HL-60 (cell line): ENCODE measurements around the gene NXPH1.

Experiments
- DNase-seq, 2 experiments: peaks; one replicate each; pipeline ENCODE4 v3.0.0-alpha.2; 2010 to 2020; ENCODE audit warnings: low read depth in 1 of 2, low spot score in 1 of 2
- H3K27ac ChIP-seq: fragments of 250-450 bp; sonication (Bioruptor Pico); replicated peaks from 2 replicates; pipeline ENCODE4 v1.5.1; 2020; ENCODE audit warnings: mild to moderate bottlenecking, moderate library complexity
- H3K27me3 ChIP-seq: fragments of 250-450 bp; sonication (Bioruptor Pico); 2 replicates; pipeline ENCODE4 v1.5.1; 2021; ENCODE audit warnings: mild to moderate bottlenecking, moderate library complexity; ENCODE audit not compliant: insufficient read depth, poor library complexity, severe bottlenecking
- H3K4me3 ChIP-seq: replicated peaks from 2 replicates; pipeline ENCODE4 v1.5.1; 2011; ENCODE audit warnings: mild to moderate bottlenecking, control low read depth, low read length; ENCODE audit not compliant: insufficient read depth
- GABPA ChIP-seq: IDR thresholded peaks from 2 replicates; pipeline ENCODE4 v1.6.1; 2012; ENCODE audit warnings: low read depth
- POLR2AphosphoS5 ChIP-seq: IDR thresholded peaks from 2 replicates; pipeline ENCODE4 v1.6.1; 2012; ENCODE audit warnings: low read depth
- SPI1 ChIP-seq: IDR thresholded peaks from 2 replicates; pipeline ENCODE4 v1.6.1; 2012; ENCODE audit warnings: low read depth, mild to moderate bottlenecking, borderline replicate concordance
- TF ChIP-seq, protein P1 (sequence below): IDR thresholded peaks from 2 replicates; pipeline ENCODE4 v1.6.1; 2012; ENCODE audit warnings: low read depth; ENCODE audit not compliant: insufficient replicate concordance
- TF ChIP-seq, protein P2 (sequence below): IDR thresholded peaks from one replicate; pipeline ENCODE4 v1.5.1; 2011; ENCODE audit warnings: low read length, control low read depth, inconsistent platforms; ENCODE audit not compliant: insufficient read depth

The NXPH1 gene

DNA sequence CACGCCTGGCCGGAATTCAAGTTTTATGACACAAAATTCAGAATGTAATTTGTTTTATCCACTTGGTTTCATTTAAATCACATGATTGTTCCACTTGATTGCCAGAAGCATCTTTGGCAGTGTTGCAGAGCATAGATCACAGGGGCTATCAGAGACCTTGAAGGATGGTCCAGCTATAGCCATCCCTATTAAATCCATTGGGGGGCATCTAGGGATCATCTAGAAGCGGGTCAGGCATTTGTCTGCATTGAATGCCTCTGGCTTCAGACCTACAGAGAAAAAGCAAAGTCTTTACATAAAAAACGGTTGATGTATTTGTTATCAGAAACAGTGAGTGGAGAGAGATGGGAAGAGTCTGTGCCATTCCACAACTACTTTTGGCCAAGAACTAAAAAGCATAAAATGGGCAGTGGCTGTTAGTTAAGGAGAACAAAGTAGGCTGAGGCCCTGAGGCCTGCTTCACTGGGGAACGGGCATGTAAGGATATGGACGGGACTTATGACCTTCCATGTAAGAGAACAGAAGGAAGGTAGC lies 146.3 kb downstream of the NXPH1 start:
- TF ChIP-seq POLR2AphosphoS5 = no peak
- DNase-seq = no peak
- no peak overlapping the region for H3K4me3 ChIP-seq
- no peak overlapping the region for H3K27ac ChIP-seq
- no peaks in the 10 kb centered on the region for H3K27me3 ChIP-seq

DNA sequence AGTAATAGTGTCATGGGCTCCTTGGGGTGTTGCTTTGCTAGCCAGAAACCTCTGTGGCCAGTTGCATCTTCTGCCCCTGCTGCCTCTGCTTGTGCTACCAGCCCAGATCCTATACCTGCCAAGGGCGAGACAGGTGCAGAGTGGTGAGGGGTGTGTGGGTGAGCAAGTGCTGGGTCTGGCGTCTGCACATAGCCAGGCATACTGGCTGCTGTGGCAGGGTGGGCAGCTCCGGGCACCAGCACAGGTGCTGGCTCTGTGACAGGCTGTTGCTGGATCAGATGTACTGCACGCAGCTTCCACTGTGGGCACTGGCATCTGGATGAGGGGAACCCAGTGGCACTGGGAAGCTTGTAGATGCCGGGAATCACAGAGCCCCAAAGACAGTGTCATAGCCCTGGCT lies 148.4 kb downstream of the NXPH1 start:
- no peak for DNase-seq
- TF ChIP-seq SPI1 = no peak
- TF ChIP-seq, protein P1, sequence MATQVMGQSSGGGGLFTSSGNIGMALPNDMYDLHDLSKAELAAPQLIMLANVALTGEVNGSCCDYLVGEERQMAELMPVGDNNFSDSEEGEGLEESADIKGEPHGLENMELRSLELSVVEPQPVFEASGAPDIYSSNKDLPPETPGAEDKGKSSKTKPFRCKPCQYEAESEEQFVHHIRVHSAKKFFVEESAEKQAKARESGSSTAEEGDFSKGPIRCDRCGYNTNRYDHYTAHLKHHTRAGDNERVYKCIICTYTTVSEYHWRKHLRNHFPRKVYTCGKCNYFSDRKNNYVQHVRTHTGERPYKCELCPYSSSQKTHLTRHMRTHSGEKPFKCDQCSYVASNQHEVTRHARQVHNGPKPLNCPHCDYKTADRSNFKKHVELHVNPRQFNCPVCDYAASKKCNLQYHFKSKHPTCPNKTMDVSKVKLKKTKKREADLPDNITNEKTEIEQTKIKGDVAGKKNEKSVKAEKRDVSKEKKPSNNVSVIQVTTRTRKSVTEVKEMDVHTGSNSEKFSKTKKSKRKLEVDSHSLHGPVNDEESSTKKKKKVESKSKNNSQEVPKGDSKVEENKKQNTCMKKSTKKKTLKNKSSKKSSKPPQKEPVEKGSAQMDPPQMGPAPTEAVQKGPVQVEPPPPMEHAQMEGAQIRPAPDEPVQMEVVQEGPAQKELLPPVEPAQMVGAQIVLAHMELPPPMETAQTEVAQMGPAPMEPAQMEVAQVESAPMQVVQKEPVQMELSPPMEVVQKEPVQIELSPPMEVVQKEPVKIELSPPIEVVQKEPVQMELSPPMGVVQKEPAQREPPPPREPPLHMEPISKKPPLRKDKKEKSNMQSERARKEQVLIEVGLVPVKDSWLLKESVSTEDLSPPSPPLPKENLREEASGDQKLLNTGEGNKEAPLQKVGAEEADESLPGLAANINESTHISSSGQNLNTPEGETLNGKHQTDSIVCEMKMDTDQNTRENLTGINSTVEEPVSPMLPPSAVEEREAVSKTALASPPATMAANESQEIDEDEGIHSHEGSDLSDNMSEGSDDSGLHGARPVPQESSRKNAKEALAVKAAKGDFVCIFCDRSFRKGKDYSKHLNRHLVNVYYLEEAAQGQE = no peak
- TF ChIP-seq, protein P2, sequence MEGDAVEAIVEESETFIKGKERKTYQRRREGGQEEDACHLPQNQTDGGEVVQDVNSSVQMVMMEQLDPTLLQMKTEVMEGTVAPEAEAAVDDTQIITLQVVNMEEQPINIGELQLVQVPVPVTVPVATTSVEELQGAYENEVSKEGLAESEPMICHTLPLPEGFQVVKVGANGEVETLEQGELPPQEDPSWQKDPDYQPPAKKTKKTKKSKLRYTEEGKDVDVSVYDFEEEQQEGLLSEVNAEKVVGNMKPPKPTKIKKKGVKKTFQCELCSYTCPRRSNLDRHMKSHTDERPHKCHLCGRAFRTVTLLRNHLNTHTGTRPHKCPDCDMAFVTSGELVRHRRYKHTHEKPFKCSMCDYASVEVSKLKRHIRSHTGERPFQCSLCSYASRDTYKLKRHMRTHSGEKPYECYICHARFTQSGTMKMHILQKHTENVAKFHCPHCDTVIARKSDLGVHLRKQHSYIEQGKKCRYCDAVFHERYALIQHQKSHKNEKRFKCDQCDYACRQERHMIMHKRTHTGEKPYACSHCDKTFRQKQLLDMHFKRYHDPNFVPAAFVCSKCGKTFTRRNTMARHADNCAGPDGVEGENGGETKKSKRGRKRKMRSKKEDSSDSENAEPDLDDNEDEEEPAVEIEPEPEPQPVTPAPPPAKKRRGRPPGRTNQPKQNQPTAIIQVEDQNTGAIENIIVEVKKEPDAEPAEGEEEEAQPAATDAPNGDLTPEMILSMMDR = no peak
- TF ChIP-seq GABPA = no peak
- no peak for TF ChIP-seq POLR2AphosphoS5
- Histone ChIP-seq H3K27me3 (no peaks in the 10 kb centered on the region), H3K27ac (no peak overlapping the region), H3K4me3 (no peak overlapping the region)

DNA sequence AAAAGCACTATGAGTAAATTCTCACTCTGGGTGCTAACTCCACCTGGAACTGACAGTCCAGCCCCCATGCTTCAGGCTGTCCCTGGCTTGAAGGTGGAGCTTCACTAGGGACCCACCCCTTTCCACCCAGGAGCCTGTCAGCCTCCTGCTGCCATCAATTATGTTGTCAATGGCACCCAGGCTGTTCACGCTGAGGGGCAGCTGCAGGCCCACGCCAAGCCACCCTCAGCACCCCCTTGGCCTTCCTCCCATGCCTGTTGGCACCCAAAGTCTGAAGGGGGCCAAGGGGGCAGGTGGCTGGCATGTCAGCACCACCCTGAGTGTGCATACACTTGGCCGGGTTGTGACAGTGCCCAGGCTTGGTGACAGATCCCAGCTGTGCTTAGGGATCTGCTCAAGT lies 149.3 kb downstream of the NXPH1 start:
- Histone ChIP-seq H3K4me3 (no peak overlapping the region), H3K27ac (no peak overlapping the region), H3K27me3 (no peaks in the 10 kb centered on the region)
- TF ChIP-seq POLR2AphosphoS5 (no peak), SPI1 (no peak), GABPA (no peak)
- TF ChIP-seq, protein P1 = no peak
- TF ChIP-seq, protein P2 = no peak
- DNase-seq = no peak

DNA sequence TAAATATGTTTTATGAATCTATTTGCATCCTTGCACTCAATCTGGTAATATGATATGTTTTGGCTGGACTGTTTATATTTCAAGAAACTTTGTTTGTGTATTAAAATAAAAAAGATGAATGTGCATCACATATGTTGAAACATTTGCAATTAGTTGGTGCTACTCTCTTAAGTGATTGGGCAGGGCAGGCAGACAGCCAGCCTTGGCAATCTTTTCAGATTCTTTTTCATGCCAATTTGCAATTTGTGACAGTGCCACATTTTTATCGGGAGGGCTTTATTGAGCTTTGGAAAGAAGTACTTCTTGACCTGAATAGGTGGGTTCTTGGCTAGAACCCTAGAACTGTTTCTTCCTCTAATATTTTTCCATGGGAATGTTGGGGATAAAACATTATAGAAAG lies 152.2 kb downstream of the NXPH1 start:
- no peak for DNase-seq
- TF ChIP-seq SPI1 = no peak
- TF ChIP-seq, protein P1 = no peak
- TF ChIP-seq, protein P2 = no peak
- no peak for TF ChIP-seq GABPA
- no peak for TF ChIP-seq POLR2AphosphoS5
- no peak overlapping the region for H3K4me3 ChIP-seq
- no peaks in the 10 kb centered on the region for H3K27me3 ChIP-seq
- H3K27ac ChIP-seq = no peak overlapping the region
